Cardiac muscle cell (in vitro differentiated cells and primary cell): ENCODE data around the gene SRSF7. TPM values are rescaled to one million over a fixed set of nuclear protein-coding genes. Genes with fewer than 3 reads are reported as not detected.
"Not testable (repeated sequence)": the region's sequence is repeated elsewhere in the genome, so short reads cannot be mapped to it uniquely, and the experiment has no call there.

Source experiments
- DNase-seq, 2 donors: peaks; one replicate each; pipeline versions ENCODE4 v3.0.0 to v3.0.0-alpha.2; 2010 to 2017; ENCODE audit warnings: low read depth in 1 of 2, low spot score in 1 of 2
- H3K27ac ChIP-seq: fragments of 200-600 bp; sonication (generic); 2 replicates; pipeline ENCODE4 v1.5.1; 2016
- H3K27me3 ChIP-seq: fragments of 200-600 bp; sonication (generic); 2 replicates; pipeline ENCODE4 v1.6.0; 2016; ENCODE audit warnings: control low read depth
- H3K36me3 ChIP-seq: fragments of 200-600 bp; sonication (generic); 2 replicates; pipeline ENCODE4 v1.5.1; 2016; ENCODE audit warnings: control low read depth
- H3K4me1 ChIP-seq: fragments of 200-600 bp; sonication (generic); 2 replicates; pipeline ENCODE4 v1.8.1; 2017; ENCODE audit warnings: low read depth, mild to moderate bottlenecking, mixed run types
- H3K4me3 ChIP-seq: fragments of 200-600 bp; sonication (generic); 2 replicates; pipeline ENCODE4 v1.5.1; 2016; ENCODE audit warnings: mild to moderate bottlenecking
- H3K9me3 ChIP-seq: fragments of 200-600 bp; sonication (generic); 2 replicates; pipeline ENCODE4 v1.5.1; 2017; ENCODE audit warnings: low read depth, mild to moderate bottlenecking, control low read depth
- CTCF ChIP-seq: IDR thresholded peaks from 2 replicates; pipeline ENCODE4 v1.5.1; 2012; ENCODE audit warnings: low read depth, mild to moderate bottlenecking, low read length
- polyA plus RNA-seq: library from polyadenylated mRNA; unstranded; fragments of >200 nt; fragmentation: Nextera tagmentation; extraction: Ambion mirVana; gene quantifications from 2 replicates; pipeline ENCODE4 v1.2.1, GENCODE V29; 2016
- total RNA-seq: library from RNA; depleted of rRNA; stranded (reverse); fragments of >200 nt; gene quantifications from 2 replicates; pipeline ENCODE4 v1.2.3, GENCODE V29; 2016

The SRSF7 gene
- total and polyA plus RNA-seq, 2 experiments from 2014 or later, result 118 to 136 TPM

- Histone ChIP-seq H3K4me1 (no peaks in the 10 kb centered on the region), H3K4me3 (no peak overlapping the region), H3K36me3 (no peaks in the 10 kb centered on the region), H3K27me3 (no peaks in the 10 kb centered on the region), H3K9me3 (no peaks in the 10 kb centered on the region), H3K27ac (no peak overlapping the region)
- DNase-seq, result no peak
- no peak for TF ChIP-seq CTCF
Measured at GRCh38 chr2:38712413-38712812, 38.7 kb downstream of the SRSF7 start.

- Histone ChIP-seq H3K4me3 (no peak overlapping the region), H3K4me1 (no peaks in the 10 kb centered on the region), H3K9me3 (no peaks in the 10 kb centered on the region), H3K27ac (no peak overlapping the region), H3K36me3 (no peaks in the 10 kb centered on the region), H3K27me3 (no peaks in the 10 kb centered on the region)
- DNase-seq, result no peak
- TF ChIP-seq CTCF, result no peak
Measured at GRCh38 chr2:38711558-38711957, 39.6 kb downstream of the SRSF7 start.

GRCh38 chr2:38709567-38710194 lies 41.5 kb downstream of the SRSF7 start:
- DNase-seq, result no peak
- Histone ChIP-seq H3K36me3 (no peaks in the 10 kb centered on the region), H3K4me1 (no peaks in the 10 kb centered on the region), H3K27ac (no peak overlapping the region), H3K27me3 (no peaks in the 10 kb centered on the region), H3K4me3 (no peak overlapping the region), H3K9me3 (no peaks in the 10 kb centered on the region)
- no peak for TF ChIP-seq CTCF

- DNase-seq, result no peak
- no peaks in the 10 kb centered on the region for H3K4me1 ChIP-seq
- no peak for TF ChIP-seq CTCF
- H3K36me3 ChIP-seq, result no peaks in the 10 kb centered on the region
- no peak overlapping the region for H3K27ac ChIP-seq
- H3K4me3 ChIP-seq, result no peak overlapping the region
- no peaks in the 10 kb centered on the region for H3K27me3 ChIP-seq
- H3K9me3 ChIP-seq, result no peaks in the 10 kb centered on the region
Measured at GRCh38 chr2:38708900-38709566, 42.1 kb downstream of the SRSF7 start.

GRCh38 chr2:38708491-38708890 lies 42.7 kb downstream of the SRSF7 start:
- H3K4me1 ChIP-seq, DNase-seq, H3K27me3 ChIP-seq, H3K27ac ChIP-seq, H3K4me3 ChIP-seq, H3K9me3 ChIP-seq, H3K36me3 ChIP-seq: not testable (repeated sequence)

GRCh38 chr2:38706846-38707345 lies 44.3 kb downstream of the SRSF7 start:
- no peaks in the 10 kb centered on the region for H3K27me3 ChIP-seq
- H3K27ac ChIP-seq, result no peak overlapping the region
- no peaks in the 10 kb centered on the region for H3K36me3 ChIP-seq
- H3K4me3 ChIP-seq, result no peak overlapping the region
- no peaks in the 10 kb centered on the region for H3K9me3 ChIP-seq
- H3K4me1 ChIP-seq, result no peaks in the 10 kb centered on the region
- DNase-seq, result no peak
- TF ChIP-seq CTCF, result no peak
